Mononuclear cell (primary cell): ENCODE data around the gene VSIG4. TPM values are rescaled to one million over a fixed set of nuclear protein-coding genes. Genes with fewer than 3 reads are reported as not detected.
A peak's percentile ranks its signal among the peaks of the same experiment; 100 is the strongest.

Source experiments
- H3K27me3 ChIP-seq: 2 replicates; pipeline ENCODE4 v1.6.0; 2011; ENCODE audit warnings: low read length, control low read depth; ENCODE audit not compliant: insufficient read depth
- H3K4me1 ChIP-seq: 2 replicates; pipeline ENCODE4 v1.5.1; 2011; ENCODE audit warnings: mild to moderate bottlenecking, low read length, control low read depth; ENCODE audit not compliant: insufficient read depth
- H3K4me3 ChIP-seq: 2 replicates; pipeline ENCODE4 v1.5.1; 2011; ENCODE audit warnings: mild to moderate bottlenecking, low read length, moderate library complexity
- H3K9me3 ChIP-seq: 2 replicates; pipeline ENCODE4 v1.5.1; 2011; ENCODE audit warnings: low read depth, mild to moderate bottlenecking, control low read depth, low read length
- total RNA-seq: library from RNA; depleted of rRNA; stranded (reverse); fragments of >200 nt; gene quantifications from one replicate; pipeline ENCODE4 v1.2.3, GENCODE V29; 2012

VSIG4 gene
- total RNA-seq, 1 donor = 1.6 TPM

DNA sequence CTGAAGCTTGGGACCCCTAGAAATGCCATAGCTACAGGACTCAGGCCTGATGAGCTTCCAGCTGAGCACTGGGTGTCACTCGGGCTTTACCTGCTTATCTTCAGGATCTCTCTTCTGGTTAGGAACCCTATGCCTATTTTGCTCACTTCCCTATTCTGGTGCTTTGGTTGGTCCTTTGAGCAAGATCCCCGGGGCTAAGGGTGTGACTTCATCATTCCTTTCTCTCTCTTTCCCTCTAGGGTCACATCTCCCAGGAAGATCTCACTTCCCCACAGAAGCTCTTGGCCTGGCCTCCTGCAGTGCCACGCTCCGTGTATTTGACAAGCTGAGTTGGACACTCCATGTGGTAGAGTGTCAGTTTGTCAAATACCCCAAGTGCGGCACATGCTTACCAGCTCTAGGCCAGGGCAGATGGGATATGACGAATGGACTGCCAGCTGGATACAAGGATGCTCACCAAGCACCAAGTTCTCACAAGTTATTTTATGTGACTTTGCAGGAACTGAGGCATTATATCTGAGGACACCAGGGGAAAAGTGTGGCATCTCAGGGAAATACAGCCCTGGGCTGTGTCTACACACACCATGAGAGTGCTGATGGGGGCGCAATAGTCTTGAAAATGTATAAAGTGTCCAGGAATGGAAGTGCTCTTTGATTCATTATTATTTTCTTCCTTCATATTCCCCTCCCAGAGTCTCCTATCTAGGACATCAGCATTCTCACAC lies 21.1 kb downstream of the VSIG4 start:
- no peaks in the 10 kb centered on the region for H3K27me3 ChIP-seq
- H3K9me3 ChIP-seq = no peaks in the 10 kb centered on the region
- H3K4me3 ChIP-seq = peak overlapping the region; percentile 70
- peaks cover 61% of the 10 kb centered on the region for H3K4me1 ChIP-seq

DNA sequence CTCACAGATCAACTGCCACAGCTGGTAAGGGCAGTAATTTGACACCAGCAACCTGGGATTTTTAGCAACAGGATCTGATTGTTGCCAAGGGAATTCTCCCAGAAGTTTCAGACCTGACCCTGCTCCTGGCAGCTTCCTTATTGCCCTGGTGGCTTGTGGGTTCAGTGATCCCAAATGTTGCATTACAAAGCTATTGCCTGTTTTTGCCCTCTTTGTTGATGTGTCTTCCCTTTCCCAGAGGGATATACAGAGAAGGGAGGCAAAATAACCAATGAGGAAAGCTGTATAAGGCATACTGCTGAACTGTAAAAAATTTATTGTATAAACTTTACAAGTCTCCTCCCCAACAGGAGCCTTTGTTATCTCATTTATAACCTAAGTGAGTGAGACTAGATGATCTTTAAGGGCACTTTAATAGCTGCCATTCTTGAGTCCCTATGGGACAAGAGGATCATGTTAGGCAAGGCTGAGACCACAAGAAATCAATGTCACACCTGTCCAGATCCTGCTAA lies 22.2 kb downstream of the VSIG4 start:
- no peaks in the 10 kb centered on the region for H3K27me3 ChIP-seq
- peak overlapping the region; percentile 70 for H3K4me3 ChIP-seq
- H3K9me3 ChIP-seq = no peaks in the 10 kb centered on the region
- H3K4me1 ChIP-seq = peaks cover 72% of the 10 kb centered on the region

DNA sequence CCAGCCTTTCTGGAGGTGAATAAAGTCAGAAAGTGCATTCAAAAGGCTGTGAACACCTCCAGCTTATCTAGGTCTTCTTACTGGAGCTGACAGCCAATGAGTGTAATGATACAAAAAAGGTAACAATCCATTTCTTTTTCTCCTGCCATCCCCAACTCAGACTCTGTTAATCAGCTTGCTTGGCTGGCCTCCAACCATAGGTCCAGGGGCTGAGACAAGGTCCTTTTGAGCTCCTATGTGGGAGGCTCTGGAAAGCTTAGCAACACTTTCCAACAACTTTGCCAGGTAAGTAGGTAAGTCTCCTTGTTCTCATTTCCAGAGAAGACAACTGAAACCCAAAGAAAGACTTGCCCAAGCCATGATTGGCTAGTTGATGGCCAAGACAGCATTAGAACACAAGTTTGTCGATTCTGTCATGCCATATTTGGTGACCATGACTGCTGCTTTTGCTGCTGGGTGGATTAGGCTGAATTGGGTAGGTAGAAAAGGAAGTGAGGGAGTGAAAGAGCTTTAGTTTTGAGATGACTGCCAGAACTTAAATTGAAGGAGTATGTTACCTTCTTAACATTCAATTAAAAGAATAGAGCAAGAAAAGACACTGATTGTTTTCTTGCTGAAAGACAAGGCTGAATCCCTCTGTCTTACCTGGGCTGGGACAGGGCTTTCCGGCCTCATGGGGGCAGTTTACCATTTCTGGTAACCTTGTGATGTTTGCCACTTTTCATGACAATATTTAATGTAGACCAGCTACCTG lies 22.8 kb downstream of the VSIG4 start:
- no peaks in the 10 kb centered on the region for H3K27me3 ChIP-seq
- no peaks in the 10 kb centered on the region for H3K9me3 ChIP-seq
- H3K4me1 ChIP-seq = peaks cover 77% of the 10 kb centered on the region
- H3K4me3 ChIP-seq = peak overlapping the region; percentile 70

DNA sequence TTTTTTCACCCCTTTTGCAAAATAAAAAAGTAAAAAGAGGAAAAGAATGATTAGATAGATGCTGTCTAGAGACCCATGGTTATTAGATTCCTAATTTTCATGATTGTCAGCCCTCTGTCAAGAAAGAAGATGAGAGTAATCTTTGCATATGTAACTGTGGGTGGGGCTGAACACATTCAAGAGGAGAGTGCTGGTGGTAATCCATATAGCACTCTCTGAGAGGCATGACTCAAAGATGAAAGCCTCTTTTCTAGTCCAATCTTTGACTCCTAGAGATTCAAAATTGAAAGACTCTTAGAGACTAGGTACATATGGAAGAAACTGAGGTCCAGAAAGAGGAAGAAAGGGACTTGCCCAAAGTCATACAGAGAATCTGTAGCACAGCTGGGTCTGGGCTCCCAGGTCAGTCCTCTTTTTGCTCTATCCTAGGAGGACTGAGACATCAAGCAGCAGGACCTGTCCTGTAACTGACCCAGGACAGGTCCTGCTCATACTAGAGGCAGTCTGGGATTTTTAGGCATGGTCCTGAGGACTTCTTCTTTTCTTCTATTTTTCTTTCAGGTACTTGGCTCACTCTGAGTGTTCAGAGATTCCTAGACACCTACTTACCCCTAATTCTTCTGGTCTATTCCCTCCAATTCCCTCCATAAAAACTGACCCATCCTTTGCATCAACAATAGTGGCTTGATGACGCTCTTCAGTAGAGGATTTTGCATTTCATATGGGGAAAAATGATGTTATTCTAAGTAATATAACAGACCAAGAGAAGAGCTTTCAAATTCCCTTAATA lies 23.8 kb downstream of the VSIG4 start:
- H3K4me1 ChIP-seq = peaks cover 75% of the 10 kb centered on the region

DNA sequence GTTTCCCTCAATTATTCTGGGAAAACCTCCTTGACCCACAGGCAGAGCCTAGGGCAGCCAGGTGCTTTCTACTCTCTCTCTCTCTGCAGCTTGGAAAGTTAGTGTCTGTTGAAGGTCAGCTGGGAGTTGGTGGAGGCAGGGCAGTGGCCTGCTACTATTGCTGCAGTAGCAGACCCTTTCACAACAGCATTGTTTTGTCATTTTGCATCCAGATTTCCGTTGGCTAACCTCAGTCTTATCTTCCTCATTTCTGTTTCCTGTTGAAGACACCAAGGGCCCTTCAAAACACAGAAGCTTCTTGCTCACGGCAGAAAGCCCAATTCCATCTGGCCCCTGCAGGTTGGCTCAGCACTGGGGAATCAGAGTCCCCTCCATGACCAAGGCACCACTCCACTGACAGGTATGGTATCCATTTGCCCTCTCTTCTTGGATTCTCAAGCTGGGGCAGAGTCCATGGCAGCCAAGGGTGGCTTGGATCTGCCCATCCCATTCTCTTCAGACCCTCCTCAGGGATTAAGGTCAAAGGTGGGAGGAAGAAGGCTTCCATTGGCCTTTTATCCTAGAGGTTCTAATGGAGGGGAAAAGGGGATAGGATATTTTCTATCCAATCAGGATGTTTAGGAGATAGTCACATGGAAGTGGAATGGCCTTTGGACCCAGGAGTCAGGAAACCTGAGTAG lies 24.6 kb downstream of the VSIG4 start:
- Histone ChIP-seq H3K27me3 (no peaks in the 10 kb centered on the region), H3K4me1 (peaks cover 74% of the 10 kb centered on the region), H3K9me3 (no peaks in the 10 kb centered on the region), H3K4me3 (peak overlapping the region; percentile 70)

More for the DNA sequence above, 23.8 kb downstream of the VSIG4 start:
- no peaks in the 10 kb centered on the region for H3K27me3 ChIP-seq
- peak overlapping the region; percentile 70 for H3K4me3 ChIP-seq
- H3K9me3 ChIP-seq = no peaks in the 10 kb centered on the region

DNA sequence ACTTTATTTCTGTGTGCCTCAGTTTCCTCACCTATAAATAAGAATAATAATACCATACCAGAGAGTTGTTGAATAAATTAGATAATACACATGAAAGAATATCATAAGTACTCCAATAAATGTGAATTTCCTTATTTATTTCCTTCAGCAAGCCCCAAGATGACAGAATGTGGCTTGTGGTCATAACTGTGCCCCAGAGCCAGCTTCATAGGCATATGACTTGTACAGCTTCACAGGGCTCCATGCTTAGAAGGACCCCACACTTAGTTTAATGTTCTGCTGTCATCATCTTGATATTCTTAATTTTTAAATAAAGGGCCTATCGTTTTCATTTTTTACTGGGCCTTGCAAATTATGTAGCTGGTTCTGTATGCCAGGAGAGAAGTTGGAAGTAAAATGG lies 25.3 kb downstream of the VSIG4 start:
- Histone ChIP-seq H3K9me3 (no peaks in the 10 kb centered on the region), H3K4me1 (peaks cover 70% of the 10 kb centered on the region), H3K4me3 (no peak overlapping the region), H3K27me3 (no peaks in the 10 kb centered on the region)

DNA sequence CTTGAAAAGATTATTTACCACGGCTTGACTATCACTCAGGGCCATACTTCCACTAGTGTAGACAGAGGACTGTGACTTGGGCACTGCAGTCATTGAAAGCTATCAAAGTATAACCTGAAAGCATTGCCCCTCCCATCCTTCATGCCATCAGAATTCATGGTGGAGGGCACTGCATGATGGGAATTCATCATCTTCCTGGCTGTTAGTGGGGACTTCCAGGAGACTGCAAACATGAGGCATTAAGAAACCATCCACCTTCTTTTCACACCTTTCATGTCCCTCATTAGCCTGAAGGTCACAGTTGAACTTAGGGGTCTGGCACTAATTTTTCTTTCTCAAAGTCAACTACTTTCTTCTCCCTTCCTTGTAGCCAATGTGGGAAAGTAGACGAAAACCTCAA lies 25.8 kb downstream of the VSIG4 start:
- no peaks in the 10 kb centered on the region for H3K9me3 ChIP-seq
- no peaks in the 10 kb centered on the region for H3K27me3 ChIP-seq
- no peak overlapping the region for H3K4me3 ChIP-seq
- peaks cover 71% of the 10 kb centered on the region for H3K4me1 ChIP-seq

DNA sequence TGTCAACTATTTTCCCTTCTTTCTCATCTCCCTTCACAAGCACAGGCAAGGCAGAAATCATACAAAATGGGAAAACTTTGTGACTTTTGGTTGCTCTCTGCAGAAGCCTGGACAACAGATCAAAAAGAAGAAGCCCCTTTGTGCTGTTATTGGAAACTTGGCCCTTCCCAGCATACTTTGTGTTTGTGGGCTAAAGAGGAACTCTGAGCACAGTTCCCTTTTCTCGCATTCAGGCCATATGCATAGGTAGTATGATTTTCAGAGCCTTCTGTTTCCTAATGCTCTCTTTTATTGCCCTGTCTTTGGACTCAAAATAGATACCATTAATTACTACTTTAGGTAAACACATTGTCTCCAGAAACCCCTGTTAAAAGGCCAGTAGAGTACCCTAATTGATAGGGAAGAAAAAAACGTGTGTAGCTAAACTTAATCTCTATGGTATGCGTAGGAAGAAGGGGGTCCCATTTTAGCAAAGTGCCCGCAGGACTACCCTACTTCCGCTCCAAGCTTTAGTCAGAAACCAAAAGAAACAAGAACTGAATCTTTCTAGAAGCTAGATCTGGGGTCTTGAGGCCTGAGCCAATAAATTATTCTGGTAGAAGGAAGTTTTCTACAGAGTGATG lies 26.6 kb downstream of the VSIG4 start:
- Histone ChIP-seq H3K27me3 (no peaks in the 10 kb centered on the region), H3K4me1 (peaks cover 69% of the 10 kb centered on the region), H3K9me3 (no peaks in the 10 kb centered on the region), H3K4me3 (no peak overlapping the region)

DNA sequence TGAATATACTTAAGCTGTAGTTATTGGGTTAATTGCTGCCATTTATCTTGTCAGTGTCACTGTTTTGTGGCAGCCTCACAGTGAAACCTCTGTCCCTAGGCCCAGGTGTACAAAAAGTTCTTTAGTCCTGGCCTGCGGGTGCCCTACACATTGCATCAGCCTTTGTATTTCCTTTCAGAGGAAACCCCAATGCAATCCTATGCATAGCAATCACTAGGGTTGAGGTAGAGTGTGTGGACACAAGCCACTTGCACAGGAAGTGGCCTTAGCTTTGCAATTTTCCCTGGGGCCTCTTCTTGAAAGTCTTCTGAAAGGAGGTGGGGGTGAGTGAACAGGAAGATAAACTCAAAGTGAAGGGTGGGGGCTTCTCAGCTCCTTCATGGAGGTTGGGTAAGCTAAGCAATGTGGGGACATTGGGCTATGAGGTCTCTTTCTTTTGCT lies 27.8 kb downstream of the VSIG4 start:
- no peak overlapping the region for H3K4me3 ChIP-seq
- peaks cover 73% of the 10 kb centered on the region for H3K4me1 ChIP-seq

DNA sequence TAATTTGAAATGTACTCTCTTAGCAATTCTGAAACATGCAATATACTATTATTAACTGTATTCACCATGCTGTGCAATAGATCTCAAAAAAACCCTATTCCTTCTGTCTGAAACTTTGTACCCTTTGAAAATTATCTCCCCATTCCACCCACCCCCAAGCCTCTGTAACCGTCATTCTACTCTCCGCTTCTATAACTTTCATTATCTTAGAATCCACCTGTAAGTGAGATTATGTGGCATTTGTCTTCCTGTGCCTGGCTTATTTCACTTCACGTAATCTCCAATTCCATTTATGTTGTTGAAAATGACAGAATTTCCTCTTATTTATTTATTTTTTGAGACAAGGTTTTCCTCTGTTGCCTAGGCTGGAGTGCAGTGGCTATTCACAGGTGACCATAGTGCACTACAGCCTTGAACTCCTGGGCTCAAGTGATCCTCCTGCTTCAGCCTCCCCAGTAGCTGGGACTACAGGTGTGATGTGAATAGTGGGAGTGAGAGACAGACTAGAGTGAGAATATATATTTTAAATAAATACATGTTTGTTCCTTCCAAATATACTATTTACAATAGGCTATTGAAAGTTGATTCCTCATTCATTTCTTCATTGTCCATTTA lies 30.5 kb downstream of the VSIG4 start:
- no peaks in the 10 kb centered on the region for H3K9me3 ChIP-seq
- H3K4me3 ChIP-seq = no peak overlapping the region
- H3K4me1 ChIP-seq = peaks cover 84% of the 10 kb centered on the region
- H3K27me3 ChIP-seq = no peaks in the 10 kb centered on the region

More for the DNA sequence above, 27.8 kb downstream of the VSIG4 start:
- no peaks in the 10 kb centered on the region for H3K9me3 ChIP-seq
- H3K27me3 ChIP-seq = no peaks in the 10 kb centered on the region

DNA sequence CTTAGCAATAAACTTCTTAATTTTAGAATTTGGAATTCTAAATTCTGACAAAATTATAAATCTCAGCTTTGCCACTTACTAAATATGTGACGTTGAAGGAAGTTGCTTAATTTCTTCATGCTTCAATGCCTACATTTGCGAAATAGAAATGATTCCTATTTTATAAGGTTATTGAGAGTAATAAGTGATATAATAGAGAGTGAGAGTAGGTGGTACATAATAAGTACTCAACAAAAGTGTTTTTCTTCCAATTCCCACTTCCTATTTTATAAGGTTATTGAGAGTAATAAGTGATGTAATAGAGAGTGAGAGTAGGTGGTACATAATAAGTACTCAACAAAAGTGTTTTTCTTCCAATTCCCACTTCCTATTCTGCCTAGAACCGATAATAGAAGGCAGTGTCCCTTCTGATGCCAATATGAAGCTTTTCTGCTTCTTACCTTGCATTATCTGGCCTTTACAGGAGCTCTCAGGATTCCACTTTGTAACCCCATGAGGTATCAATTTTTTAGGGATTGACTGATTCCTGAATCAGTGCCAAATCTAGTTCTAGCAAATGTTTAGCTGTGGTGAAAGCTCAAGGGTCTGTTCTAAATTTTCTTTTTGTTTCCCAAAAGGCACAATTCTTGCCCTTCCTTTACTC lies 31.4 kb downstream of the VSIG4 start:
- Histone ChIP-seq H3K27me3 (no peaks in the 10 kb centered on the region), H3K9me3 (no peaks in the 10 kb centered on the region), H3K4me1 (peaks cover 84% of the 10 kb centered on the region), H3K4me3 (no peak overlapping the region)

DNA sequence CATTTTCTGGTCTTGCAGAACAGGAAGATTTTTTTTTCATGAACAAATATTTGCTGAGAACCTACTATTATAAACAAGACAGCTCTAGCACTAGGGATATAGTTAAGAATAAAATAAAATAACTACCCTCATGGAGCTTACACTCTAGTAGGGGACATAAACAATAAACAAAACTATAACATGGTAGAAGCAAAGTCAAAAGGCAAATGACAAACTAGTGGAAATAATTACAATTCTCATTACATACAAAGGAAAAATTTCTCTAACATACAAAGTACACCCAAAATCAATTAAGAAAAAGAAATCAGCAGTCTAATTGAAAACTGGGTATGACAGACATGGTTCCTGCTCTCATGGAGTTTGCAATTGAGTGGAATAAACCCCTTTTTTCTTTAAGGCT lies 32.0 kb downstream of the VSIG4 start:
- H3K4me1 ChIP-seq = peaks cover 84% of the 10 kb centered on the region
- H3K4me3 ChIP-seq = no peak overlapping the region
- no peaks in the 10 kb centered on the region for H3K9me3 ChIP-seq
- H3K27me3 ChIP-seq = no peaks in the 10 kb centered on the region

DNA sequence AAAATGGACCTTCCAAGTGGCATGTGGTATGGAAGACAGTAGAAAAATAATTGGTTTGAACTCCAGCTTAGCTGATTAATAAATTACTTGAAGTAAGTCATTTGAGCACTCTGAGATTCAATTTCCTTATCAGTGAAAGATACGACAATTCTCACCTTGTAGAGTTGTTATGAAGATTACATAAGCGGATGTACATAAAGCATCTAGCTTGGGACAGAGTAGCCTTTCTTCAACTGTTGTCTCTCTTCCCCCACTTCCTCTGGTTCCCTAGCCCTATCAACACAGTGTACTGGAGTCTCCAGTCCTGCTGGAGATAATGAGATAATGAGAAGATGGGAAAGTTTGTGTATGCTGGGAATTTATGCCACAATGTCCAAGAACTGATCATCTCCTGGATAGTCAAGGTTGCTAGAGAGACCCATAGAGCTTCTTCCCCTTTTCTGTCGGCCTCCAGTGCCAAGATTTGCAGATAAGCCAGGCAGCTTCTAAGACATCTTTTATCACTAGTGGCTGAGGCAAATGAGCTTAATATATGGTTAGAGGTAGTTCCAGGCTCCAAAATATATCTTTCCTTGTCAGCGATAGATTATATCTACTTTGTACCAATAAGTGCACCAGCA lies 33.9 kb downstream of the VSIG4 start:
- Histone ChIP-seq H3K27me3 (no peaks in the 10 kb centered on the region), H3K4me1 (peaks cover 86% of the 10 kb centered on the region), H3K4me3 (no peak overlapping the region), H3K9me3 (no peaks in the 10 kb centered on the region)
